Colonic mucosa (tissue), 4 donors: ENCODE measurements around the gene MKKS. TPM values are rescaled to one million over a fixed set of nuclear protein-coding genes. Genes with fewer than 3 reads are reported as not detected.

Experiments
- DNase-seq: peaks from one replicate; pipeline ENCODE4 v3.0.0-alpha.2; 2020
- H3K27ac ChIP-seq: fragments of 200-600 bp; one replicate; pipeline ENCODE4 v1.8.0; 2021
- H3K27me3 ChIP-seq: fragments of 200-600 bp; one replicate; pipeline ENCODE4 v1.8.0; 2021
- H3K36me3 ChIP-seq: fragments of 200-600 bp; one replicate; pipeline ENCODE4 v1.8.0; 2021
- H3K4me1 ChIP-seq: fragments of 200-600 bp; one replicate; pipeline ENCODE4 v1.8.0; 2021; ENCODE audit warnings: mild to moderate bottlenecking
- H3K4me3 ChIP-seq: fragments of 200-600 bp; one replicate; pipeline ENCODE4 v1.8.0; 2021
- H3K9ac ChIP-seq, 2 donors: one replicate each; pipeline ENCODE4 v1.7.0; 2013; ENCODE audit warnings: control low read depth in 2 of 2, low read depth in 2 of 2, low read length in 2 of 2
- H3K9me3 ChIP-seq: fragments of 200-600 bp; one replicate; pipeline ENCODE4 v1.8.0; 2021
- intact Hi-C: fragments of 100-400 bp; cut with DNase I; formaldehyde crosslinking; loops from one replicate; pipeline ENCODE4 v1.14.1; 2022
- total RNA-seq, 2 donors: library from RNA; stranded (reverse); fragmentation: NEBNext Ultra II Directional in 1 of 2; extraction: Animal tissue kit (Norgen Biotek cat#: 25700) in 1 of 2; gene quantifications; one replicate each; pipeline ENCODE4 v1.2.1, GENCODE V29; 2021
- TF ChIP-seq, protein P1 (sequence below): fragments of 200-600 bp; IDR thresholded peaks from one replicate; pipeline ENCODE4 v1.8.0; 2022; ENCODE audit warnings: antibody characterized with exemption, mild to moderate bottlenecking
- donor health status: healthy.
- donor health status: DM: no; HTN: no; CAD: no.
- donor health status: DM: no; HTN: no; CAD: no.

MKKS gene
- total RNA-seq, 2 donors from 2014 or later, result 22.6 to 24.9 TPM

DNA sequence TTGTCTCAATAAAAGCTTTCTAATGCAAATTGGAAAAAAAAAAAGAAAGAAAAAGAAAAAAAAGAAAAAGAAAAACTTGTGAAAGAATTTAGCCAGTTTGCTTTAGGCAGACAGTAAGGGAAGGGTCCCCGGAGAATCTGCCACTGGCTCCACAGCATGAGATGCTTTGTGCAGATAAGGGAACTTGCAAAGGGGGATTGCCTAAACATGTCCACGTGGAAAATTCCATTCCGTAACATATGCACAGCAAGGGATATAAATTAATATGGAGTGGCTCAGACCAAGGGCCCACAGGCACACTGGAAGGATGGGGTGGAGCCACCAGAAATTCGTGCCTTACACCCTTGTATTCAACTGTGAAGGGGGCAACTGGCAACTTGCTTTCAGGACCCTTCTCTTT, 45.4 kb downstream of the MKKS start:
- no peaks in the 10 kb centered on the region for H3K27me3 ChIP-seq
- intact Hi-C loops, result no loop called here
- no peak overlapping the region for H3K4me3 ChIP-seq
- H3K9me3 ChIP-seq, result no peaks in the 10 kb centered on the region
- H3K27ac ChIP-seq, result no peak overlapping the region
- DNase-seq, result no peak
- TF ChIP-seq, protein P1, sequence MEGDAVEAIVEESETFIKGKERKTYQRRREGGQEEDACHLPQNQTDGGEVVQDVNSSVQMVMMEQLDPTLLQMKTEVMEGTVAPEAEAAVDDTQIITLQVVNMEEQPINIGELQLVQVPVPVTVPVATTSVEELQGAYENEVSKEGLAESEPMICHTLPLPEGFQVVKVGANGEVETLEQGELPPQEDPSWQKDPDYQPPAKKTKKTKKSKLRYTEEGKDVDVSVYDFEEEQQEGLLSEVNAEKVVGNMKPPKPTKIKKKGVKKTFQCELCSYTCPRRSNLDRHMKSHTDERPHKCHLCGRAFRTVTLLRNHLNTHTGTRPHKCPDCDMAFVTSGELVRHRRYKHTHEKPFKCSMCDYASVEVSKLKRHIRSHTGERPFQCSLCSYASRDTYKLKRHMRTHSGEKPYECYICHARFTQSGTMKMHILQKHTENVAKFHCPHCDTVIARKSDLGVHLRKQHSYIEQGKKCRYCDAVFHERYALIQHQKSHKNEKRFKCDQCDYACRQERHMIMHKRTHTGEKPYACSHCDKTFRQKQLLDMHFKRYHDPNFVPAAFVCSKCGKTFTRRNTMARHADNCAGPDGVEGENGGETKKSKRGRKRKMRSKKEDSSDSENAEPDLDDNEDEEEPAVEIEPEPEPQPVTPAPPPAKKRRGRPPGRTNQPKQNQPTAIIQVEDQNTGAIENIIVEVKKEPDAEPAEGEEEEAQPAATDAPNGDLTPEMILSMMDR, result no peak
- H3K4me1 ChIP-seq, result no peaks in the 10 kb centered on the region
- no peak overlapping the region for H3K9ac ChIP-seq
- no peaks in the 10 kb centered on the region for H3K36me3 ChIP-seq

DNA sequence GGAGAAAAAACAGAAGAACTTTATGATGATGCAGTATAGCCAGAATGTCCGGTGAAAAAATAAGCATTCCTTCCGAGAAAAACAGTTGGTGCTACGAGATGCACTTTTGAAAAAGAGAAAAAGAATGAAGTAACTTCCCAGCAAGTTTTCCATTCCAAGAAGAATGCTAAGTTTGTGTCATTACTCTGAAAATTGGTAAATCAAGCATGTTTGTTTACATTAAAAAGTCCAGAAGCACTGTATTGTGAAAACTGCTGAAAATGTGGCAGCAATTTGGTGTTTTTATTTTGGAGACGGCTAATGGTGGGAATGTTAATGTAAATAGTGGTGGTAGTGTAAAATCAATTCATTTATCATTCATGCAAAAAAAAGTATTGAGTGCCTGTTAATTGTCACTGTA, 46.3 kb downstream of the MKKS start:
- intact Hi-C loops, result no loop called here
- TF ChIP-seq, protein P1, result no peak

DNA sequence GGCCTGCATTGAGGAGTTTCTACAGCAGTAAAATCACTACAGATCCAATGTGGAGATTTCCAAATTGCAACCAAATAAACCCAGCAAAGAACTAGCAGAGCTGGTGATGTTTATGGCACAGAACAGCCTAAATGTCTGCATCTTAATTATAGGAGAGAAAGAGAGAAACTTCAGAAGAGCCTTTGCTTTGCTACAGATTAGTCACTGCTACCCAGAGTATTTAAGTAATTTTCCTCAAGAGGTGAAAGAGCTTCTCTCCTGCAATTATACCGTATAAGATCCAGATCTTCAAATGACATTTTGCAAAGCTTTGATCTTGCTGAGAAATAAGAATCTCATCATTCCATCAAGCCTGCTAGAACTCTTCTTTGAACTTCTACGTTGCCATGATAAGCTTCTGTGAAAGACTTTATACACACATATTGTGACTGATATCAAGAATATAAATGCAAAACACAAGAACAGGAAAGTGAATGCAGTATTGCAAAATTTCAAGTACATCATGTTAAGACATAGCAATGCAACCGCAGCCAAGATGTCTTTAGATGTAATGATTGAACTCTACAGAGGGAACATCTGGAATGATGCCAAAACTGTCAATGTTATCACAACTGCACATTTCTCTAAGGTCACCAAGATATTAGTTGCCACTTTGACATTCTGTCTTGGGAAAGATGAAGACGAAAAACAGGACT, 48.0 kb downstream of the MKKS start:
- intact Hi-C loops, result no loop called here
- Histone ChIP-seq H3K4me3 (no peak overlapping the region), H3K9ac (no peak overlapping the region), H3K36me3 (no peaks in the 10 kb centered on the region), H3K4me1 (no peaks in the 10 kb centered on the region), H3K27me3 (no peaks in the 10 kb centered on the region), H3K27ac (no peak overlapping the region), H3K9me3 (no peaks in the 10 kb centered on the region)
- no peak for DNase-seq
- TF ChIP-seq, protein P1, result no peak

More for the DNA sequence above, 46.3 kb downstream of the MKKS start:
- Histone ChIP-seq H3K9me3 (no peaks in the 10 kb centered on the region), H3K27me3 (no peaks in the 10 kb centered on the region), H3K4me3 (no peak overlapping the region), H3K27ac (no peak overlapping the region), H3K36me3 (no peaks in the 10 kb centered on the region), H3K9ac (no peak overlapping the region), H3K4me1 (no peaks in the 10 kb centered on the region)
- DNase-seq, result no peak

DNA sequence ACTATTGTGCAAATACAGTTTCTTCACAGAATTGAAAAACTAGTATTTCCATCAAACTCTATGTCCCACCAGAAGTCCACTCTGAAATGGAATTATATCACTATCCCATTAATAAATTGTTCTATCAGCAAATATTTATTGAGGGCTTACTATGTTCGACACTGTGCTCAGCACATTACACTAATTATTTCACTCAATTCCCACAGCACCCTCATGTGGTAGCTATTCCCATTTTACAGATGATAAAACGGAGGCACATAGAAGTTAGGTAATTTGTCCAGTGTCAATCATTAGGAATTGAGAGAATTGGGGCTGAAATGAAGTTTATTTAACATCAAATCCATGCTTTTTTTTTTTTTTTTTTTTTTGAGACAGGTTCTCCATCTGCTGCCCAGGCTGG, 52.5 kb downstream of the MKKS start:
- Histone ChIP-seq H3K27me3 (no peaks in the 10 kb centered on the region), H3K36me3 (no peaks in the 10 kb centered on the region), H3K9me3 (no peaks in the 10 kb centered on the region), H3K4me3 (no peak overlapping the region), H3K4me1 (no peaks in the 10 kb centered on the region), H3K9ac (no peak overlapping the region), H3K27ac (no peak overlapping the region)
- no peak for DNase-seq
- TF ChIP-seq, protein P1, result no peak
- intact Hi-C loops, result no loop called here

DNA sequence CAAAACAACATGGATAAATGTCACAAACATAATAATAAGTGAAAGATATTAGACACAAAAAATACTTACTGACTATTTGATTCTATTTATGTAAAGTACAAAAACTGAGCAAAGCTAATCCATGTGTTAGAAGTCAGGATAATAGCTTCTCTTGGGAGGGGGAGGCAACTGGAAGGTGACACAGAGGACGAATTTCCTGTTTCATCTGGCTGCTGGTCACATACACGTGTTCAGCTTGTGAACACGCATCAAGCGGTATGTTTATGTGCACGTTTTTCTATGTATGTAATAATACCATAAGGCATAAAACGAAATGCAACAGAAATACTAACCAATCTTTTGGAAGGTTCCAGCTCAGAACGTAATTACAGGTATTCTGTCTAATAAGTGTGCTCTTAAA, 54.3 kb downstream of the MKKS start:
- intact Hi-C loops, result no loop called here
- TF ChIP-seq, protein P1, result no peak
- H3K36me3 ChIP-seq, result no peaks in the 10 kb centered on the region
- no peak for DNase-seq
- no peak overlapping the region for H3K9ac ChIP-seq
- H3K27ac ChIP-seq, result no peak overlapping the region
- no peaks in the 10 kb centered on the region for H3K27me3 ChIP-seq
- no peaks in the 10 kb centered on the region for H3K9me3 ChIP-seq
- no peak overlapping the region for H3K4me3 ChIP-seq
- no peaks in the 10 kb centered on the region for H3K4me1 ChIP-seq
